ENCODE measurements around the gene ATP5F1D. TPM values are rescaled to one million over a fixed set of nuclear protein-coding genes. Genes with fewer than 3 reads are reported as not detected.
"Not testable (repeated sequence)": the region's sequence is repeated elsewhere in the genome, so short reads cannot be mapped to it uniquely, and the experiment has no call there.

The ATP5F1D gene
- total RNA-seq, 1 donor from 2014 or later: 167 TPM

DNA sequence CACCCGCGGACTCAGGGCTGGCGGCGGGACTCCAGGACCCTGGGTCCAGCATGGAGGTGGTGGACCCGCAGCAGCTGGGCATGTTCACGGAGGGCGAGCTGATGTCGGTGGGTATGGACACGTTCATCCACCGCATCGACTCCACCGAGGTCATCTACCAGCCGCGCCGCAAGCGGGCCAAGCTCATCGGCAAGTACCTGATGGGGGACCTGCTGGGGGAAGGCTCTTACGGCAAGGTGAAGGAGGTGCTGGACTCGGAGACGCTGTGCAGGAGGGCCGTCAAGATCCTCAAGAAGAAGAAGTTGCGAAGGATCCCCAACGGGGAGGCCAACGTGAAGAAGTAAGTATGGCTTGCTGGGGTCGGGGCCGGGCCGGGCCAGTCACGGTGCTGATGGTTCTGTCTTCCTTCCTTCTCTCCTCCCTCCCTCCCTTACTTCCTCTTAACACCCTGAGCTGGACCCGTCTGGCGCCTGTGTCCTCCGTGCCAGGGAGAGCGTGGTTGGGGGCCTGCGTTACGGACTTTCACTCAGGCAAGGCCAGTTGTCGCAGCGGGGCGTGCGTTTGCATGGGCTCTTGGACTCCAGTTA lies 34.6 kb upstream of the ATP5F1D start:
- DNase-seq (ENCODE audit: extremely low spot score, unreplicated experiment): no peak
- TF ChIP-seq, protein P1, sequence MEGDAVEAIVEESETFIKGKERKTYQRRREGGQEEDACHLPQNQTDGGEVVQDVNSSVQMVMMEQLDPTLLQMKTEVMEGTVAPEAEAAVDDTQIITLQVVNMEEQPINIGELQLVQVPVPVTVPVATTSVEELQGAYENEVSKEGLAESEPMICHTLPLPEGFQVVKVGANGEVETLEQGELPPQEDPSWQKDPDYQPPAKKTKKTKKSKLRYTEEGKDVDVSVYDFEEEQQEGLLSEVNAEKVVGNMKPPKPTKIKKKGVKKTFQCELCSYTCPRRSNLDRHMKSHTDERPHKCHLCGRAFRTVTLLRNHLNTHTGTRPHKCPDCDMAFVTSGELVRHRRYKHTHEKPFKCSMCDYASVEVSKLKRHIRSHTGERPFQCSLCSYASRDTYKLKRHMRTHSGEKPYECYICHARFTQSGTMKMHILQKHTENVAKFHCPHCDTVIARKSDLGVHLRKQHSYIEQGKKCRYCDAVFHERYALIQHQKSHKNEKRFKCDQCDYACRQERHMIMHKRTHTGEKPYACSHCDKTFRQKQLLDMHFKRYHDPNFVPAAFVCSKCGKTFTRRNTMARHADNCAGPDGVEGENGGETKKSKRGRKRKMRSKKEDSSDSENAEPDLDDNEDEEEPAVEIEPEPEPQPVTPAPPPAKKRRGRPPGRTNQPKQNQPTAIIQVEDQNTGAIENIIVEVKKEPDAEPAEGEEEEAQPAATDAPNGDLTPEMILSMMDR (IDR thresholded peaks at IDR 0.05): no peak
- peak overlapping the region; percentile 89 for H3K27ac Mint-ChIP-seq (ENCODE audit: unreplicated experiment)
- H3K36me3 Mint-ChIP-seq (ENCODE audit: unreplicated experiment): peaks cover 1% of the 10 kb centered on the region
- no peaks in the 10 kb centered on the region for H3K9me3 Mint-ChIP-seq (ENCODE audit: unreplicated experiment)
- peak overlapping the region; percentile 94 for H3K4me3 Mint-ChIP-seq (ENCODE audit: unreplicated experiment)
- H3K27me3 Mint-ChIP-seq (ENCODE audit: unreplicated experiment): no peaks in the 10 kb centered on the region
- H3K4me1 Mint-ChIP-seq (ENCODE audit: unreplicated experiment): peaks cover 52% of the 10 kb centered on the region

DNA sequence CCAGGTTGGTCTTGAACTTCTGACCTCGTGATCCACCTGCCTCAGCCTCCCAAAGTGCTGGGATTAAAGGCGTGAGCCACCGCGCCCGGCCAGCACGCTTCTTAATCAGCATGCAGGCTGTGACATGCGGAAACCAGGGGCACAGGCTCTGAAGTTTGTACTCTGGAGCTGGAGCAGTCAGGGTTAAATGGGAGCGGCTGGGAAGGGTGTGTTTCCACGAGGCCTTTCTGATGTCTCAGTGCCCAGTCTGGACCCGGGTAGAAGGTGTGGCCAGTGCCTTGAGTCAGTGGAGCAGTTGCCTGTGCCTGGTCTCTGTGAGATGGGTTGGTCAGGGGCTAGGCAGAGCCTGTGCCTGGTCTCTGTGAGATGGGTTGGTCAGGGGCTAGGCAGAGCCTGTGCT lies 32.7 kb upstream of the ATP5F1D start:
- not testable (repeated sequence) for DNase-seq (ENCODE audit: extremely low spot score, unreplicated experiment); H3K4me3 Mint-ChIP-seq (ENCODE audit: unreplicated experiment); H3K36me3 Mint-ChIP-seq (ENCODE audit: unreplicated experiment); H3K27ac Mint-ChIP-seq (ENCODE audit: unreplicated experiment); H3K27me3 Mint-ChIP-seq (ENCODE audit: unreplicated experiment); H3K9me3 Mint-ChIP-seq (ENCODE audit: unreplicated experiment)
- H3K4me1 Mint-ChIP-seq (ENCODE audit: unreplicated experiment): peaks cover 47% of the 10 kb centered on the region

DNA sequence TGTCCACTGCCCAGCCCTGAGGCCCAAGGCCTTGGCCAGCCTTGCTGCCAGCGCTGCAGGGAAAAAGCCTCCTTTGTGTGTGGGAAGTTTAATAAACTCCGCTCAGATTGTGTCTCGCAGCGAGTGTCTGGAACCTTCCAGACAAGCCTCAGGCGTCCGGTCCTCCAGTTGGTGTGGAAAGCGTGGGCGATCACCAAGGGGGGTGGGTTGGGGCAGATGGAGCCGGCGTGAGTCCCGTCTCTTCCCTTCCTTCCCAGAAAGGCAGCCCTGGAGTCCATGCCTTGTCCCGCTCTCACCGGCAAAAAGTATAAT lies 31.4 kb upstream of the ATP5F1D start:
- Mint-ChIP-seq H3K27ac (ENCODE audit: unreplicated experiment) (peak overlapping the region; percentile 31), H3K4me1 (ENCODE audit: unreplicated experiment) (peaks cover 53% of the 10 kb centered on the region), H3K27me3 (ENCODE audit: unreplicated experiment) (no peaks in the 10 kb centered on the region), H3K9me3 (ENCODE audit: unreplicated experiment) (no peaks in the 10 kb centered on the region), H3K4me3 (ENCODE audit: unreplicated experiment) (no peak overlapping the region), H3K36me3 (ENCODE audit: unreplicated experiment) (peaks cover 6% of the 10 kb centered on the region)
- DNase-seq (ENCODE audit: extremely low spot score, unreplicated experiment): no peak
- TF ChIP-seq, protein P1 (IDR thresholded peaks at IDR 0.05): no peak

GRCh38 chr19:1211494-1212234 lies 29.9 kb upstream of the ATP5F1D start:
- Mint-ChIP-seq H3K4me3 (ENCODE audit: unreplicated experiment) (no peak overlapping the region), H3K9me3 (ENCODE audit: unreplicated experiment) (no peaks in the 10 kb centered on the region), H3K27ac (ENCODE audit: unreplicated experiment) (peak overlapping the region; percentile 41), H3K36me3 (ENCODE audit: unreplicated experiment) (peaks cover 6% of the 10 kb centered on the region), H3K4me1 (ENCODE audit: unreplicated experiment) (peaks cover 65% of the 10 kb centered on the region), H3K27me3 (ENCODE audit: unreplicated experiment) (no peaks in the 10 kb centered on the region)
- TF ChIP-seq, protein P1 (IDR thresholded peaks at IDR 0.05): no peak
- DNase-seq (ENCODE audit: extremely low spot score, unreplicated experiment): peak; percentile 80

GRCh38 chr19:1213391-1214286 lies 27.9 kb upstream of the ATP5F1D start:
- TF ChIP-seq, protein P1 (IDR thresholded peaks at IDR 0.05): no peak
- peak overlapping the region; percentile 91 for H3K27ac Mint-ChIP-seq (ENCODE audit: unreplicated experiment)
- H3K36me3 Mint-ChIP-seq (ENCODE audit: unreplicated experiment): peaks cover 8% of the 10 kb centered on the region
- DNase-seq (ENCODE audit: extremely low spot score, unreplicated experiment): no peak
- no peak overlapping the region for H3K4me3 Mint-ChIP-seq (ENCODE audit: unreplicated experiment)
- no peaks in the 10 kb centered on the region for H3K9me3 Mint-ChIP-seq (ENCODE audit: unreplicated experiment)
- H3K4me1 Mint-ChIP-seq (ENCODE audit: unreplicated experiment): peaks cover 50% of the 10 kb centered on the region
- H3K27me3 Mint-ChIP-seq (ENCODE audit: unreplicated experiment): no peaks in the 10 kb centered on the region
